Mammary epithelial cell (primary cell): Measurements from ENCODE around the gene IFT172.

Source experiments
- CTCF ChIP-seq, 2 donors: IDR thresholded peaks in 1 of 2; conservative IDR thresholded peaks in 1 of 2; 2 replicates each; pipeline ENCODE4 v1.5.1; 2011 to 2012; ENCODE audit warnings: inconsistent platforms in 2 of 2, low read length in 2 of 2, mild to moderate bottlenecking in 2 of 2, control low read depth in 1 of 2, low read depth in 1 of 2; ENCODE audit not compliant: insufficient read depth in 1 of 2; ENCODE audit errors: extremely low read depth in 1 of 2
- EZH2 ChIP-seq: IDR thresholded peaks from 2 replicates; pipeline ENCODE4 v1.6.1; 2012; ENCODE audit warnings: low read length, inconsistent platforms, borderline replicate concordance

DNA sequence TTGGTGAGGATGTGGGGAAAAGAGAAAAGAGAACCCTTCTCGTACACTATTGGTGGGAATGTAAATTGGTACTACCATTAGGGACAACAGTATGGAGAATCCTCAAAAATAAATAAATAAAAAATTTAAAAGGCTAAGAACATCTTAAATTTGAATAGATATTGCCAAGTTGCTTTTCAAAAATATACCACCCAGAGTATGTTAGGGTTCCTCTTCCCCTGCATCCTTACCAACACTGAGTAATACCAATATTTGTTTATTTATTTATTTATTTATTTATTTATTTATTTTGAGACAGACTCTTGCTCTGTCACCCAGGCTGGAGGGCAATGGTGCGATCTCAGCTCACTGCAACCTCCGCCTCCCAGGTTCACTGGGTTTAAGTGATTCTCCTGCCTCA, 66.6 kb downstream of the IFT172 start:
- TF ChIP-seq CTCF (conservative IDR thresholded peaks at IDR 0.05 in 1 of 2, IDR thresholded peaks at IDR 0.05 in 1 of 2; ENCODE audit: extremely low read depth in 1 of 2, insufficient read depth in 1 of 2, low read depth in 1 of 2, low read length in 2 of 2) (no peak), EZH2 (no peak)
